Prostate gland (tissue), 2 donors: Measurements from ENCODE around the gene ASIC2. TPM values are rescaled to one million over a fixed set of nuclear protein-coding genes. Genes with fewer than 3 reads are reported as not detected.

ENCODE experiments used
- DNase-seq: peaks from one replicate; pipeline ENCODE4 v3.0.0-alpha.2; 2019; ENCODE audit warnings: low spot score
- H3K27ac ChIP-seq, 2 donors: fragments of 200-600 bp; sonication (generic); 2 replicates each; pipeline ENCODE4 v1.5.1; 2017 to 2019
- H3K27me3 ChIP-seq: fragments of 200-600 bp; sonication (generic); replicated peaks from 2 replicates; pipeline ENCODE4 v1.5.1; 2019; ENCODE audit not compliant: insufficient read depth
- H3K36me3 ChIP-seq, 2 donors: fragments of 200-600 bp; sonication (generic); 1 replicate in 1 of 2; 2 replicates in 1 of 2; pipeline versions ENCODE4 v1.5.1 to v1.8.1; 2017 to 2019
- H3K4me1 ChIP-seq: fragments of 200-600 bp; sonication (generic); replicated peaks from 2 replicates; pipeline ENCODE4 v1.5.1; 2019
- H3K4me3 ChIP-seq, 2 donors: fragments of 200-600 bp; sonication (generic); 2 replicates each; pipeline ENCODE4 v1.5.1; 2017 to 2019
- H3K9me3 ChIP-seq: fragments of 200-600 bp; sonication (generic); 2 replicates; pipeline ENCODE4 v1.5.1; 2017
- CTCF ChIP-seq, 4 experiments: fragments of 200-600 bp in 2 of 4; fragments of 450-650 bp in 2 of 4; sonication (generic) in 2 of 4; IDR thresholded peaks; 1 replicate in 3 of 4; 2 replicates in 1 of 4; pipeline ENCODE4 v1.5.1; 2016 to 2019; ENCODE audit warnings: antibody characterized with exemption in 4 of 4, mild to moderate bottlenecking in 2 of 4, moderate library complexity in 2 of 4
- POLR2A ChIP-seq: fragments of 450-650 bp; IDR thresholded peaks from one replicate; pipeline ENCODE4 v1.6.1; 2016; ENCODE audit warnings: antibody characterized with exemption, mild to moderate bottlenecking
- POLR2AphosphoS5 ChIP-seq: sonication (generic); formaldehyde crosslinking; IDR thresholded peaks from one replicate; pipeline ENCODE4 v1.6.1; 2017; ENCODE audit warnings: antibody characterized with exemption
- WGBS: methylation state at CpG from one replicate; pipeline ENCODE4 v1.1.5; 2018; 5-methylcytosine and 5-hydroxymethylcytosine counted together
- intact Hi-C: fragments of 100-400 bp; cut with DNase I; formaldehyde crosslinking; loops from one replicate; pipeline ENCODE4 v1.14.2; 2022
- total RNA-seq, 2 donors: library from RNA; depleted of rRNA; stranded (reverse); fragments of >200 nt; gene quantifications; one replicate each; pipeline ENCODE4 v1.1.0, GENCODE V29; 2016

Gene ASIC2
- total RNA-seq, 2 donors from 2014 or later, result 3.2 TPM; not detected in 1

GRCh38 chr17:33033176-33033575, 259.9 kb downstream of the ASIC2 start:
- no peaks in the 10 kb centered on the region for H3K36me3 ChIP-seq
- no peaks in the 10 kb centered on the region for H3K9me3 ChIP-seq
- no peaks in the 10 kb centered on the region for H3K27me3 ChIP-seq
- TF ChIP-seq POLR2A (no peak), POLR2AphosphoS5 (no peak), CTCF (IDR thresholded peaks at IDR 0.05) (no peak)
- no peaks in the 10 kb centered on the region for H3K4me1 ChIP-seq
- no peak overlapping the region for H3K4me3 ChIP-seq
- intact Hi-C loops, result no loop called here
- 91% methylated on average over 4 of the region's 4 CpGs for WGBS
- DNase-seq, result no peak
- no peak overlapping the region for H3K27ac ChIP-seq

- Histone ChIP-seq H3K4me3 (no peak overlapping the region), H3K27me3 (no peaks in the 10 kb centered on the region), H3K27ac (no peak overlapping the region), H3K4me1 (no peaks in the 10 kb centered on the region), H3K9me3 (no peaks in the 10 kb centered on the region), H3K36me3 (no peaks in the 10 kb centered on the region)
- DNase-seq, result no peak
- intact Hi-C loops, result no loop called here
- no peak for TF ChIP-seq CTCF (IDR thresholded peaks at IDR 0.05)
- no peak for TF ChIP-seq POLR2A
- no peak for TF ChIP-seq POLR2AphosphoS5
- WGBS, result 70% methylated on average over 1 of the region's 1 CpG
These were observed 264.3 kb downstream of the ASIC2 start for GRCh38 chr17:33028778-33029177.

GRCh38 chr17:33028061-33028460, 265.0 kb downstream of the ASIC2 start:
- intact Hi-C loops, result no loop called here
- Histone ChIP-seq H3K27ac (no peak overlapping the region), H3K27me3 (no peaks in the 10 kb centered on the region), H3K4me3 (no peak overlapping the region), H3K36me3 (no peaks in the 10 kb centered on the region), H3K4me1 (no peaks in the 10 kb centered on the region), H3K9me3 (no peaks in the 10 kb centered on the region)
- 79% methylated on average over 8 of the region's 8 CpGs for WGBS
- TF ChIP-seq POLR2AphosphoS5 (no peak), CTCF (IDR thresholded peaks at IDR 0.05) (no peak), POLR2A (no peak)
- DNase-seq, result no peak

GRCh38 chr17:33024688-33025486, 268.2 kb downstream of the ASIC2 start:
- TF ChIP-seq POLR2A (no peak), POLR2AphosphoS5 (no peak), CTCF (IDR thresholded peaks at IDR 0.05) (no peak)
- intact Hi-C loops, result no loop called here
- no peaks in the 10 kb centered on the region for H3K4me1 ChIP-seq
- H3K27ac ChIP-seq, result no peak overlapping the region
- WGBS, result 72% methylated on average over 3 of the region's 3 CpGs
- no peak for DNase-seq
- no peak overlapping the region for H3K4me3 ChIP-seq
- no peaks in the 10 kb centered on the region for H3K36me3 ChIP-seq
- no peaks in the 10 kb centered on the region for H3K9me3 ChIP-seq
- H3K27me3 ChIP-seq, result no peaks in the 10 kb centered on the region

- WGBS, result 93% methylated on average over 3 of the region's 3 CpGs
- intact Hi-C loops, result no loop called here
- DNase-seq, result no peak
- H3K4me3 ChIP-seq, result no peak overlapping the region
- no peak overlapping the region for H3K27ac ChIP-seq
- no peaks in the 10 kb centered on the region for H3K27me3 ChIP-seq
- TF ChIP-seq CTCF (IDR thresholded peaks at IDR 0.05), result no peak
- no peak for TF ChIP-seq POLR2AphosphoS5
- TF ChIP-seq POLR2A, result no peak
- no peaks in the 10 kb centered on the region for H3K4me1 ChIP-seq
- H3K36me3 ChIP-seq, result no peaks in the 10 kb centered on the region
- H3K9me3 ChIP-seq, result no peaks in the 10 kb centered on the region
These were observed 269.3 kb downstream of the ASIC2 start for GRCh38 chr17:33023790-33024189.
